GM12864 (cell line): ENCODE data around the gene DYNLT3.
A peak's percentile ranks its signal among the peaks of the same experiment; 100 is the strongest.

ENCODE experiments used
- DNase-seq: peaks from one replicate; pipeline ENCODE4 v3.0.0-alpha.2; 2011; ENCODE audit warnings: low read depth
- H3K4me3 ChIP-seq: 2 replicates; pipeline ENCODE4 v1.5.1; 2011; ENCODE audit warnings: mild to moderate bottlenecking, low read depth, low read length, control low read depth
- CTCF ChIP-seq: IDR thresholded peaks from 2 replicates; pipeline ENCODE4 v1.5.1; 2011; ENCODE audit warnings: low read depth, mild to moderate bottlenecking, moderate library complexity, low read length, control low read depth, inconsistent platforms; ENCODE audit errors: missing control alignments

The DYNLT3 gene

GRCh38 chrX:37846558-37846933 is 825 bp downstream of the DYNLT3 start:
- H3K4me3 ChIP-seq: peak overlapping the region; percentile 61
- no peak for TF ChIP-seq CTCF
- DNase-seq: no peak

- no peak overlapping the region for H3K4me3 ChIP-seq
- TF ChIP-seq CTCF: no peak
- no peak for DNase-seq
Measured at GRCh38 chrX:37846141-37846540, 1.2 kb downstream of the DYNLT3 start.

DNA sequence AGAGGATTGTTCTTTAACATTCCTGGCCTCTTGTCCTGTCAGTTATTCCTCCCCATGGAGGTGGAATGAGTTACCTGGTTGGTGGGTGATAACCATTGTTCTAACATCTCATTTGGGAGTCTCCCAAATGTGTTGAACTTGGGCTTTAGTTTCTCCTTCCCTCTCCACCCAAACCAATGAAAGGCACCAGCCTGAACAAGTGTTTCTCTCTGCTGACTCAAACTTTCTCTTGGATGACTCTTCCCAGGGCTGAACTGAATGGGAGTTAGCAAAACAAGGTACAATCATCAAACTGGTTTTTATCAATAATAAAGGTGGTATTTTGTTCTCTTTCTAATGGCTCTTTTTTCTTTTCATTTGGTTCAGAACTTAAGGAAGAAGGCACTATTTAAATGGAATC is 2.7 kb downstream of the DYNLT3 start:
- no peak for TF ChIP-seq CTCF
- H3K4me3 ChIP-seq: no peak overlapping the region
- DNase-seq: no peak

GRCh38 chrX:37840931-37841330 is 6.4 kb downstream of the DYNLT3 start:
- no peak for DNase-seq
- no peak for TF ChIP-seq CTCF
- no peak overlapping the region for H3K4me3 ChIP-seq

- no peak for DNase-seq
Measured at GRCh38 chrX:37834937-37835336, 12.4 kb downstream of the DYNLT3 start.

DNA sequence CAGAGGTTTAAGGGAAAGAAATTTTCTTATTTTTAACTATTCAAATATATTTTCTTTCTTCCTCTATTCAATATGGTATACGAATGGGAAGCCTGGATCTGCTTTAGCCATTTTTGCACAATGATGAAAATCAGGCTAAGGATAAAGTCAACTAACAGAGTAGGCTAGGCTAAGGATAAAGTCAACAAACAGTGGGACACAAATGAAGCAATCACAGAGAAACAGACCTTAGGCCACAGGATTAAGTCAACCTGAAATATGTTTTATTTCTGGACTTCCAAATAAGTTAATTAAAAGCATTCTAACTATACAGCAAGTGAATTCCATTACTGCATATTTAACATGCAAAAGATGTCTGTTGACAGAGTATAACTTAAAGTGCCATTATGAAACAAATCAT is 17.0 kb downstream of the DYNLT3 start:
- no peak overlapping the region for H3K4me3 ChIP-seq
- TF ChIP-seq CTCF: no peak
- DNase-seq: no peak

More at GRCh38 chrX:37834937-37835336, 12.4 kb downstream of the DYNLT3 start:
- H3K4me3 ChIP-seq: no peak overlapping the region
- TF ChIP-seq CTCF: no peak

DNA sequence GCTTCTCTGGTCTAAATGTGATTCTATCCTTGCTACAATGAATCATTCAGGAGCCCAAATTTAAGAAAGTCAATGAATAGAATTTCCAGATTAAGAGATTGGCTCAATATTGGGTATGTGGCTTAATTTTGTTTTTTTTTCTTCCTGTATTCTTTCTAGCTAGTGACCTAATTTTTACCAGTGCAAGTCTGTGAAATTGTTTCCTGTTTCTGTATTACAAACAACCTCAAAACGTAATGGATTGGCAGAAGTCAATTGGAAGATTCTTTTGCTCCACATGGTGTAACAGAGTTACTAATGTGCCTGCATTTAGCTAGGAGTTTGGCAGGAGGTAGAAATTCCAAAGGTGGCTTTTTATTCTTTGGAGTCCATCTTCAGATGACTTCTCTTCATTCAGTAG is 17.6 kb downstream of the DYNLT3 start:
- no peak for DNase-seq
- no peak overlapping the region for H3K4me3 ChIP-seq
- TF ChIP-seq CTCF: no peak
